NCI-H1417 treated with DMSO at 0.1 percent for 48 hours (cell line): Measurements from ENCODE around the gene NUTF2.
"Not testable (repeated sequence)": the region's sequence is repeated elsewhere in the genome, so short reads cannot be mapped to it uniquely, and the experiment has no call there.

Source experiments
- DNase-seq: peaks from one replicate; lab custom pipeline; 2025; lab: John Stamatoyannopoulos, UW

NUTF2 gene

DNA sequence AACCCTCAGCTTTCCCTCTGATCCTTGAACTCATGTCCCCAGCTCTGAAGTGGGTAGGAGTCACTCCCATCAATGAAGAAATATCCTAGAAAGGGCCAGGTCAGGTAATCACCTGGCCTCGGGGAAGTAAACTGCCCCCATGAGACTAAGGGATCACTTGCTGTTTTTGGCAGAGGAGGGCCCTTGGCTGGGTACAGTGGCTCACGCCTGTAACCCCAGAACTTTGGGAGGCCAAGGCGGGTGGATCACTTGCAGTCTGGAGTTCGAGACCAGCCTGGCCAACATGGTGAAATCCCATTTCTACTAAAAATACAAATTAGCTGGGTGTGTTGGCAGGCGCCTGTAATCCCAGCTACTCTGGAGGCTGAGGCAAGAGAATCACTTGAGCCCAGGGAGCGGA lies 17.3 kb downstream of the NUTF2 start:
- DNase-seq, result not testable (repeated sequence)

DNA sequence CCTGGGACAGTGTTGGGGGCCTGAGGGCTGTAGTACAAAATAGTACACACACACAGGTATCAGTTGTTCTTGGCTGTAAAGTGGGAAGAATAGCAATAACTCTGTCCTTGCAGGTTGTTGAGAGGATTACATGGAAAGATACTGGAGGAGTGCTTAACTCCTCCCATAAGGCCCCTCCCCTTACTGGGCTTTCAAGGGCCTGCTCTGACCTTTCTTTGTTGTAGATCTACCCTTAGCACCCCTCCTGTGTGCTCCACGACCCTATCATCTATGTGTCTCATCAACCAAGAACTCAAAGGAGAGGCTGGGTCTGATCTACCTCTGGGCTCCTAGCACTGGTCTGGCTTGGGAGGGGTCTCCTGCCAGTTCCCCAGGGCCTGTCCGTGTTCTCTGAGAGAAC lies 17.9 kb downstream of the NUTF2 start:
- DNase-seq, result no peak

DNA sequence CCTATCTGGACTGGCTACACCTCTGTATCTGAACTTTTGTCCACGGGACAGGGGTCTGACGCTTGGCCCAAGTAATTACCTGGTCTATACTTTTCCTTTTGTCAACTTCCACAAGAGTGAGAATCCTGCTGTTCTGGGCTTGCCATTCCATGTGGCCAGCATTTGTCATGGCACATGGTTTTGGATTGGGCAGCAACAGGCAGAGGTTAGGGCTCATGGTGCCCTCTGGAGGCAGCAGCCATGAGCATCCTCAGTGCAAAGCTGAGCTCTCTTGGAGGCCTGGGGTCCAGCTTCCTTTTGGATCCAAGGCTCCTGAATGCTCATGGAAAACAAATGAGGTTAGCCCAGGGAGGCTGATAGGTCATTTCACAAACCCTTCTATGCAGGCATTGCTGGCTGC lies 18.6 kb downstream of the NUTF2 start:
- DNase-seq, result no peak

DNA sequence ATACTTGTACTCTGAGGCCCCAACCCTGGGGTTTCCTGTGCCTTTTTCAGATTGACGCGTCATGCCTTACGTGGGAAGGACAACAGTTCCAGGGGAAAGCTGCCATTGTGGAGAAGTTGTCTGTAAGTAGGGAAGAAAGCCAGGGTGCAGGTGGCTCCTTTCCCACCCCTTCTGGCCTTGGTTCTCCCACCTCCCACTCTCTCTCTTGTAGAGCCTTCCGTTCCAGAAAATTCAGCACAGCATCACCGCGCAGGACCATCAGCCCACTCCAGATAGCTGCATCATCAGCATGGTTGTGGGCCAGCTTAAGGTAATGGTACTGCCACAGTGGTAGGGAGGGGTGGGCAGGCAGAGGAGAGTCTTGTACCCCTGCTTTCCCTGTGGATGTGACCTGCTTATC lies 21.6 kb downstream of the NUTF2 start:
- DNase-seq, result no peak

DNA sequence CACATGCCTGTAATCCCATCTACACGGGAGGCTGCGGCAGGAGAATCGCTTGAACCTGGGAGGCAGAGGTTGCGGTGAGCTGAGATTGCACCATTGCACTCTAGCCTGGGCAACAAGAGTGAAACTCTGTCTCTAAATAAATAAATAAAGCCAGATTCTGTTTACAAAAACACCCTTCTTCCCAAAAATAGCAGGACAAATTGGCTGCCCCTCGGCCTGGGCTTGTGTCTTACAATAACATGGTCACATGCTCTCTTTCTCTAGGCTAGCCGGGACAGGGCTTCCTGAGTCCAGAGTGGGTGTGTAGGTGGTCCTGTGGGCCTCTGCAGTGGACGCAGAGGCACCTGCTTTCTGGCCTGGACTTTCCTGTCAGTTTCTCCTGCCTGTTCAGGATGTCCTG lies 22.9 kb downstream of the NUTF2 start:
- no peak for DNase-seq

DNA sequence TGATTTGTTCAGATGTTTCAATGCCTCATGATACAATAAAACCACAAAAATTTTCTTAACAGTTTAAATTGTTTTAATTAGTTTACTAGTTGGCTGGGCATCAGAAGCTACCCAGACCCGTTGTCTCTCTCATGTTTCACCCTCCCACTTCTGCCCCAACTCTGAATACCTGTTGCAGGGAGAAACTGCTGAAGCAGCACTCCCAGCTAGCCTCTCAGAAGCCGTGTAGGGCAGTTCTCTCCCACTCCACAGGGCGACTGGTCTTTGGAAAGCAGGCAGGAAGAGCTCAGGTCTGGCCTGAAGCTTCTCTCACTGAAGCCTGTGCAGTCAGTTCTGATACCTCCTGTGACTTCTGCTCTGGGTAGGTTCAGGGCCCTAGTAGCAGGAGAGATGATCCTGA lies 24.5 kb downstream of the NUTF2 start:
- no peak for DNase-seq

DNA sequence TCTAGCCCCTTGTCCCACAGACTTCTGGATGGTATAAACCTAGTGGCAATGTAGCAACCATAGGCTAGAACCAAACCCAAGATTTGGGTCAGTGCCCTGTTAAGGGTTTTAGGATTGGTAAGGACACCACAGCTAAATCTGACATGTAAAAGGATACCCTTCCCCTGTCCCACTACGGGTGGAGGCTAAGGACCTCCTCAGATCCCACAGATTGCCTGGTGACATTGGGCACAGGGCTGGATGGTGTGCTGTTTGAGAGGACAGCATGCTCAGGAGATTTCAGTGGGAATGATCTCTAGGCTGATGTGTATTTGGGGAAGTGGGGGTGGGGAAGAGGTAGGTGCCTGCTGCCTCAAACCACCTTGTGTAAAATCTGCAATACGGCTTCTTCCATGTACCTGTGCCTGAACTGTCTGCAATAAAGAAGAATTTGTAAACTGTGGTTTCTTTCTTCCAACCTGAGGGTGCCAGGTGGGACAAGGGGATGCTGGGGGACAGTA lies 25.4 kb downstream of the NUTF2 start:
- no peak for DNase-seq

DNA sequence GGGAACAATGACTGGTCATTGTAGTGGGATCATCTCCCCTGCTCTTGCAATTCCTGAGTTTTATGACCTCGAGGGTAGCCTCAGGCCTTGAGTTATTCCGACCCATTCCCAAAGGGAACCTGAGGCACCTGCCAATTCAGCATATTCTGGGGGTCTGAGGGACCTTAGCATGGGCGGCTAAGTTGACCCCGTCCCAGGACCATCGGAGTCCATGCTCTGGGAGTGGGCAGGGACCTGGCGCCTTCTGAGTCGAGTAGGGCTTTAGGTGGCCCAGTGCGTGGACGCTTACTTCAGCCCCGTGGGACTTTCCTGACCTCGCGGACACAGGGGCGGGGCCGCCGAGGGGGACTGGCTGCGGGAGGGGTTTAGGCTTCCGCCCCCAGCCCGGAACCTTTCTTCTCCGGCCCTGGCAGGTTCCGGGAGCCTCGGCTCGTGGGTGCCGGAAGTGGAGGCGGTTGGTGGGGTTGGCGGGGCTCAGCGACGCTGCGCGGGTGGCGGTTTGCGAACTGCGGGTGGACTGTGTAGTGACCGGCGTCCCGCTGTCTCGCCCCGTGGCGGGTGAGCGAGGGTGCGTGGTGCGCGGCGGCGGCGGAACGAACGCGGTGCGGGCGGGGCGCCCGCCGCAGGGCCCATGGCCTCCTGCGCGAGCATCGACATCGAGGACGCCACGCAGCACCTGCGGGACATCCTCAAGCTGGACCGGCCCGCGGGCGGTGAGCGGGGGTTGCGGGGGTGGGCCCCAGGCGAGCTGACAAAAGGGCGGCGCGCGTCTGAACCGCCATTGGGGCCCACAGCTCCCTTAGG lies 26.1 kb downstream of the NUTF2 start, which contains the start of gene EDC4:
TSS of gene EDC4 (plus strand) at position 422 of the 804 bp plus-strand sequence. CDS start at position 632, 210 bp downstream.
- no peak for DNase-seq

DNA sequence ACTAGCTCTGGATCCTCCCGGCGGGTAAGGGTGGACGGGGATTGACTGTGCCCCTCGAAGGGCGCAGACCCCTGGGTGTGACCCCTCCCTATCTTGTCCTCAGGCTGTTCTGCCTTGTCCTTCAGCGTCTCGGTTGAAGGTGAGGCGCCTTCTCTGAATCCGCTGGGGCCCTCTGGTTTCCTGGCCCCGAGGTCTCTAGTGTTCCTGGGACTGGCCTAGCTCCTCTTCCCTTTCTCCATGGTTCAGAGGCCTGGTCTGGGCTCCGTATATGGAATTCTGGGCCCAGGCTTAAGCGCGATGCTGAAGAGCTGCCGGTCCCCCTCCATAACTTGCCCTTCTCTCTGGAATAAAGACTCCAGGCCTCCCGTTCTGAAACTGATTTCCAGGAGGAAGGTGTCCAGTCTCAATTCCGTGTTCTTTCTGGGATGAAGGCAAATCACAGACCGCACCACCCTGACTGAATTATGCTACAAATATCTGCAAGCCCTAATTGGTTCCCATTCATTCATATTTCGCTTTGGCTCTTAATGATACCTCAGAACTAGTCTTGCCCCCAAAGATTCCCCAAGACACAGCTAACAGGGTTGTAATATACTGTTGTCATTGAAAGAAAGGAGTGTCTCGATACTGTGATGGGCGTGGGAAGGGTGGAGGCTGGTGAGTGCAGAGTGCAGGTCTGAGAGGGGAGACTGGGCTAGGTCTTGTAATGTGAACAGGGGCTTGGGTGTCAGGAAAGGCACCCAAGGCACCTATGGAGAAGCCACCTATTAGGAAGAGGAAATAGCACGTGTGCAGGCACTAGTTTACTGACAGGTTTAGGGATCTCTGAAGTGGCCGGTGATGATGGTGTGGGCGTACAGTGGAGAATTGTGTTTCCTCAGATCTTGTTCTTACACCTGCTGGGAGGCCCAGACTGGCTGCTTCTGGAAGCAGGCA lies 27.0 kb downstream of the NUTF2 start:
- DNase-seq, result no peak

DNA sequence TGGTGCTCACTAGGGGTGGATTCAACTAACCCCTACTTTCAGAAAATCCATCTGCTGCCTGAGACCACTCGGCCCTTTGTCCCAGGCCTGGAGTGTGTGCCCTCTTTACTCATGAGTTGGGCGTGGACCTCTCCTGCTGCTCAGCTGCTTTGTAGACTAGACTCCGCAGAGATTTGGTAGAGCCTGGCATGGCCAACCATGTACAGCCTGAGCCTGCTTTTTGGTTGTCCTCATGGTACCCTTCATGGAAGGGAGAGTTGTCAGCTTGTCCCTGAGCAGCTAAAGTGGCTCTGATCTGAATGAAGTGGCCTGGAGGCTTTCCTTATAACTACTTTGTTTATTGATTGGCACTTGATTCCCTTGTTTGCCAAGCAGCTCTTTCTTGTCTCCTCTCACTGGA lies 27.6 kb downstream of the NUTF2 start:
- DNase-seq, result no peak

DNA sequence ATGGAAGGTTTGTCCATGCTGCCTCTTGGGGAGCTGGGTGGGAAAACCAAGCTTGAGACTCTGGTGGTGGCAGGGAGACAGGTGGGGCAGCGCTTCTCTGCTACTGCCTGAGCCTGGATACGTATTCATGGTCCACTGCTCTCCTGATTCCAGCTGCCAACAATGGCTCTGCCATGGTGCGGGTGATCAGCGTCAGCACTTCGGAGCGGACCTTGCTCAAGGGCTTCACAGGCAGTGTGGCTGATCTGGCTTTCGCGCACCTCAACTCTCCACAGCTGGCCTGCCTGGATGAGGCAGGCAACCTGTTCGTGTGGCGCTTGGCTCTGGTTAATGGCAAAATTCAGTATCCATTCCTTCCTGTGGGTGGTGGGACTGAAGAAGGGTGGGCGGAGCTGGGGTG lies 30.3 kb downstream of the NUTF2 start:
- DNase-seq, result no peak

DNA sequence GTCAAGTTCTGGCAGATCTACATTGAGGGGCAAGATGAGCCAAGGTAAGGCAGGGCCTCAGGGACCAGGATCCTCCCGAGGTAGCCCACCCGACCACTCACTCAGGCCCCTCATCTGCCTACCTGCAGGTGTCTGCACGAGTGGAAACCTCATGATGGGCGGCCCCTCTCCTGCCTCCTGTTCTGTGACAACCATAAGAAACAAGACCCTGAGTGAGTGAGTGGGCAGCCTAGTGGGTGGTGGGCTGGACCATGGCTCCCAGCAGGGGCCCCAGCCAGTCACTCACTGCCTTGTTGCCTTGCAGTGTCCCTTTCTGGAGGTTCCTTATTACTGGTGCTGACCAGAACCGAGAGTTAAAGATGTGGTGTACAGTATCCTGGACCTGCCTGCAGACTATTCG lies 31.5 kb downstream of the NUTF2 start:
- DNase-seq, result no peak

DNA sequence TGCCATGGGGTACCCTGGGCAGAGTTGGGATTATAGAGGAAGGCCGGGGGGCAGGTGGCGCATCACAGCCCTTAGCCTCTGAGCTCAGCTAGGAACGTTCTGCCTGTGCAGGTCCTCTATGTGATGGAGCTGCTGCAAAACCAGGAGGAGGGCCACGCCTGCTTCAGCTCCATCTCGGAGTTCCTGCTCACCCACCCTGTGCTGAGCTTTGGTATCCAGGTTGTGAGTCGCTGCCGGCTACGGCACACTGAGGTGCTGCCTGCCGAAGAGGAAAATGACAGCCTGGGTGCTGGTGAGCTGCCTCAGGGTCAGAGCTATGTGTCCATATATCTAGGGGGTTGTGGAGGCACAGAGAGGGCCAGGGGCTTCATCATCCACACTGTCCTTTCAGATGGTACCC lies 32.1 kb downstream of the NUTF2 start:
- no peak for DNase-seq

DNA sequence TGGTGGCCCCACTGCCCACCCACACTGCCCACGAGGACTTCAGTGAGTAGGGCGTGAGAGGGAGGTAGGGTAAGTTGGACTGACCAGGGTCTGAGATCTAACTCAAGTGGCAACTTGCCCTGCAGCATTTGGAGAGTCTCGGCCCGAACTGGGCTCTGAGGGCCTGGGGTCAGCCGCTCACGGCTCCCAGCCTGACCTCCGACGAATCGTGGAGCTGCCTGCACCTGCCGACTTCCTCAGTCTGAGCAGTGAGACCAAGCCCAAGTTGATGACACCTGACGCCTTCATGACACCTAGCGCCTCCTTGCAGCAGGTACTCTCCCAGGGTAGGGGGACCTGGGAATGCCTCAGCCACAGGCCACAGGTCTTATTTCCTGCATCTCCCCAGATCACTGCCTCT lies 32.7 kb downstream of the NUTF2 start:
- DNase-seq, result no peak

DNA sequence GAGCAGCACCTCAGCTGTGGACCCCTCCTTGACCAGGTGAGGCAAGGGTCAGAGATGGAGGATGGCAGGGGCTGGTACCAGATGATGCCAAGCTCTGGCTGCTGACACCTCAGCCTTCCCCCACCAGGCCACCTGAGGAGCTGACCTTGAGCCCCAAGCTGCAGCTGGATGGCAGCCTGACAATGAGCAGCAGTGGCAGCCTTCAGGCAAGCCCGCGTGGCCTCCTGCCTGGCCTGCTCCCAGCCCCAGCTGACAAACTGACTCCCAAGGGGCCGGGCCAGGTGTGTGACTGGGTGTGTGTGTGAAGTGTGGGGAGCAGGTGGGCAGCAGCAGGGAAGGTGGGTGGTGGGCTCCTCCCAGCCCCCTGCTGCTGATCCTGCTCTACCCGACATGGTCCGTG lies 33.2 kb downstream of the NUTF2 start:
- DNase-seq, result no peak

DNA sequence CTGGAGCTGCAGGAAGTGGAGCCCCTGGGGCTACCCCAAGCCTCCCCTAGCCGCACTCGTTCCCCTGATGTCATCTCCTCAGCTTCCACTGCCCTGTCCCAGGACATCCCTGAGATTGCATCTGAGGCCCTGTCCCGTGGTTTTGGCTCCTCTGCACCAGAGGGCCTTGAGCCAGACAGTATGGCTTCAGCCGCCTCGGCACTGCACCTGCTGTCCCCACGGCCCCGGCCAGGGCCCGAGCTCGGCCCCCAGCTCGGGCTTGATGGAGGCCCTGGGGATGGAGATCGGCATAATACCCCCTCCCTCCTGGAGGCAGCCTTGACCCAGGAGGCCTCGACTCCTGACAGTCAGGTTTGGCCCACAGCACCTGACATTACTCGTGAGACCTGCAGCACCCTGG lies 33.9 kb downstream of the NUTF2 start:
- DNase-seq, result no peak

DNA sequence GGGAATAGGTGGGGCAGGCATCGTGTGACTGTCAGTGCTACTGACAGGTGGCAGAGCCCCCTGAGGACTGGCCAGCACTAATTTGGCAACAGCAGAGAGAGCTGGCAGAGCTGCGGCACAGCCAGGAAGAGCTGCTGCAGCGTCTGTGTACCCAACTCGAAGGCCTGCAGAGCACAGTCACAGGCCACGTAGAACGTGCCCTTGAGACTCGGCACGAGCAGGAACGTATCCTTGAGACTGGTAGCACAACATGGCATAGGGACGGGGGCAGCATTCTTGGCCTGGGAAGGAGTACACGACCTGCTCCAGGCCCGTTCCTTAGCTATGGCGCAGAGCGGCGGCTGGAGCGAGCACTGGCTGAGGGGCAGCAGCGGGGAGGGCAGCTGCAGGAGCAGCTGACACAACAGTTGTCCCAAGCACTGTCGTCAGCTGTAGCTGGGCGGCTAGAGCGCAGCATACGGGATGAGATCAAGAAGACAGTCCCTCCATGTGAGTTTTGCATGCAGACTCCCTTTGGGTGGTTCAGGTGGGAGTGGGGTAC lies 35.0 kb downstream of the NUTF2 start:
- DNase-seq, result no peak

DNA sequence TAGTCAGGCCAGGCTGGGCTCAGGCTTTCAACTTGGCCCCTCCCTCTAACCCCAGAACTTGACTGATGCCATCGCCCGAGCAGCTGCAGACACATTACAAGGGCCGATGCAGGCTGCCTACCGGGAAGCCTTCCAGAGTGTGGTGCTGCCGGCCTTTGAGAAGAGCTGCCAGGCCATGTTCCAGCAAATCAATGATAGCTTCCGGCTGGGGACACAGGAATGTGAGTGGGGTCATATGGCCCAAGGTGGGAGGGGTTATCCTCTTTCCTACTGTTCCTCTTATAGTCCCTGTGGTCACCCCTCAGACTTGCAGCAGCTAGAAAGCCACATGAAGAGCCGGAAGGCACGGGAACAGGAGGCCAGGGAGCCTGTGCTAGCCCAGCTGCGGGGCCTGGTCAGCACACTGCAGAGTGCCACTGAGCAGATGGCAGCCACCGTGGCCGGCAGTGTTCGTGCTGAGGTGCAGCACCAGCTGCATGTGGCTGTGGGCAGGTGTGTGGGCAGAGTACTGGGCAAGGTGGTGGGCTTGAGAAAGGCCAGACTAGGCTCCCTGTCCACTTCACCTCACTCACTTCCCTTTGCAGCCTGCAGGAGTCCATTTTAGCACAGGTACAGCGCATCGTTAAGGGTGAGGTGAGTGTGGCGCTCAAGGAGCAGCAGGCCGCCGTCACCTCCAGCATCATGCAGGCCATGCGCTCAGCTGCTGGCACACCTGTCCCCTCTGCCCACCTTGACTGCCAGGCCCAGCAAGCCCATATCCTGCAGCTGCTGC lies 35.8 kb downstream of the NUTF2 start:
- DNase-seq, result no peak

DNA sequence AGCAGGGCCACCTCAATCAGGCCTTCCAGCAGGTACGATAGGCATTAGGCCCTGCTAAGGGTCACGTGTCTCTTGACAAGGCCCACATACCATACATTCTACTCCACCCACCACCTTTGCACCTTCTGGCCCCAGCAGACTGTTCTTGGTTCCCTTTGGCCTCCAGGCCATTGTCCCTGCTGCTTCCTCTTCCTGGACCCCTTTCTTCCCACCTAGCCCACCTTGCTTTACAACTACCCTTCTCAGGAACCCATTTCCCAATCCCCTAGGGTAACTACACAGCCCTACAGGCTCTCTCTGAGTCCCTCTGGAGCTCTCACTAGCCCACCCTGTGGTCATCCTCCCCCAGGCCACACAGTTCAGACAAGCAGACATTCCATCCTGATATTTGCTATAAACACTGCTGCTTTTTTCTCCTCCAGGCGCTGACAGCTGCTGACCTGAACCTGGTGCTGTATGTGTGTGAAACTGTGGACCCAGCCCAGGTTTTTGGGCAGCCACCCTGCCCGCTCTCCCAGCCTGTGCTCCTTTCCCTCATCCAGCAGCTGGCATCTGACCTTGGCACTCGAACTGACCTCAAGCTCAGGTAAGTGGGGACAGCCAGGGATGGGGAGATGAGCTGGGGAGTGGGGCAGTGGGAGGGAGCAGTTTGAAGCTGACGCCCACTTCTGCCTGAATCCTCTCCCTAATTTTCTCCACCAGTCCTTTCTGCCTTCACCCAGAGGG lies 36.6 kb downstream of the NUTF2 start:
- DNase-seq, result no peak

DNA sequence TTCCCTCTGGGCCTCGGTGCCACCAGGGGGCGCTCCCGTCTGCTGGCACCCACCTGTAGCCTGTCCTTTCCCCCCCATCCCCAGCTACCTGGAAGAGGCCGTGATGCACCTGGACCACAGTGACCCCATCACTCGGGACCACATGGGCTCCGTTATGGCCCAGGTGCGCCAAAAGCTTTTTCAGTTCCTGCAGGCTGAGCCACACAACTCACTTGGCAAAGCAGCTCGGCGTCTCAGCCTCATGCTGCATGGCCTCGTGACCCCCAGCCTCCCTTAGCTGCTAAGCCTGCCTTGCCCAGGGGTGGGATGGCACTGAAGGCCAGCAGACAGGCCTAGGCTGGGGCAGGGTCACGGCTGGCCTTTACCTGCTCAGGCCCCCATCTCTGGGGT lies 37.1 kb downstream of the NUTF2 start:
- DNase-seq, result no peak

DNA sequence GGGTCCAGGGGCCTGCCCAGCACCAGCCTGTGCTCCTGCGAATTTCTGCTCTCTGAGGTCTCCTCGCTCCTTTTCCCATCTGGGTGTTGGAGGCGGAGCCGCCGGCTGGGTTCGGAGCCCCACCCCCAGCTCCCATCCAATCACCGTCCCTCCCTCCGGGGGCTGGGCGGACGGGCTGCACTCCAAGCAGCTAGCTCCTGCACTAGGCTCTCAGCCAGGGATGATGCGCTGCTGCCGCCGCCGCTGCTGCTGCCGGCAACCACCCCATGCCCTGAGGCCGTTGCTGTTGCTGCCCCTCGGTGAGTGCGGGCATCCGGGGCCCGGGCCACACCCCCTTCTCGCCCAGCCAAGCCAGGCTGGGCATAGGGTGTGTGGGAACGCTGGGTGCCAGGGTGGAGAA lies 38.0 kb downstream of the NUTF2 start, which contains the start of gene NRN1L:
TSS of gene NRN1L (plus strand) at position 202 of the 400 bp plus-strand sequence. CDS start at position 221, 19 bp downstream.
- DNase-seq, result no peak
